IPS-20b (cell line): ENCODE results near the gene PPP1R7.

ENCODE experiments used
- H3K27ac ChIP-seq: one replicate; pipeline ENCODE4 v1.5.1; 2013; ENCODE audit warnings: low read length
- H3K27me3 ChIP-seq: 2 replicates; pipeline ENCODE4 v1.6.1; 2013; ENCODE audit warnings: mild to moderate bottlenecking, low read length, inconsistent platforms; ENCODE audit not compliant: insufficient read depth
- H3K36me3 ChIP-seq: 2 replicates; pipeline ENCODE4 v1.6.1; 2013; ENCODE audit warnings: low read depth, mild to moderate bottlenecking, inconsistent platforms, low read length, moderate library complexity; ENCODE audit not compliant: insufficient read depth
- H3K4me1 ChIP-seq: 2 replicates; pipeline ENCODE4 v1.6.1; 2013; ENCODE audit warnings: mild to moderate bottlenecking, control low read depth, inconsistent platforms, low read length, moderate library complexity; ENCODE audit not compliant: insufficient read depth
- H3K4me3 ChIP-seq: 2 replicates; pipeline ENCODE4 v1.5.1; 2013; ENCODE audit warnings: mild to moderate bottlenecking, low read length, inconsistent platforms
- H3K9ac ChIP-seq: 2 replicates; pipeline ENCODE4 v1.6.1; 2013; ENCODE audit warnings: low read depth, mild to moderate bottlenecking, inconsistent platforms, low read length, moderate library complexity
- H3K9me3 ChIP-seq: 2 replicates; pipeline ENCODE4 v1.6.1; 2013; ENCODE audit warnings: mild to moderate bottlenecking, low read depth, low read length, inconsistent platforms; ENCODE audit not compliant: insufficient read depth

Gene PPP1R7

DNA sequence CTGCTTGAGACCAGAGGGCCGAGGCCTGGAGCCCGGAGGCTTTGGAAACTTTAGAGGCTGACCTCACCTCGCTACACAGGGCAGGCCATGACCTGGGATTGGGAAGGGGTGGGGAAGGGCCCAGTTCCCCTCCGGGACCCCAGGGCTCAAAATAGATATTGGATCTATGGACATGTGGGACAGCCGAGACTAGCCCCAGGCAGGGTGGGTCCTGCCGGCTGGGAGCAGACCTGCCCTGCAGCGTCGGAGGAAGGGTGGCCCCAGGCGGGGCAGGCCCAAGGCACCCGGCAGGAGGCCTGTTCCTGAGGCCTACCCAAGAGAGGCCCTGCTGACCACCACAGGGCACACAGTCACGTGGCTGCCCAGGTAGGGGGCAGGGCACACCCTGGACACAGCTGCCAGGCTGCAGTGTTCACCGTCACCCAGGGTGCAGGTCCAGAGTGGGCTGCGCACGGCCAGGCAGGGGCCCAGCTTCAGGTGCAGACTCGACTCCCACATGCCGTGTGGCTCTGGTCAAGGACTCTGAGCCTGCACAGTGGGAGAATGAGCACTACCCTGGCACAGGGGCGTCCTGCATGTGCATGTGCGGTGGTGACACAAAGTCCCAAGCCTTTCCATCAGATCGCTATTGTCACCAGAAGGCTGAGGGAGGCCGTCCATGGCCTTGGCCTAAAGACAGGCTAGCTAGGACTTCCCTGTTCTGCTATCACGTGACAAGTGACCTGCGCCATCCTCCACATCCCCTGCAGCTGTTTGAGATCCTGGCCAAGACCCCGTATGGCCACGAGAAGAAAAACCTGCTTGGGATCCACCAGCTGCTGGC is 51.4 kb downstream of the PPP1R7 start:
- H3K4me3 ChIP-seq, result no peak overlapping the region
- H3K36me3 ChIP-seq, result no peaks in the 10 kb centered on the region
- no peak overlapping the region for H3K27ac ChIP-seq
- H3K9me3 ChIP-seq, result no peaks in the 10 kb centered on the region
- H3K9ac ChIP-seq, result no peak overlapping the region
- no peaks in the 10 kb centered on the region; the same call in 1 of the 2 replicates for H3K27me3 ChIP-seq
- no peaks in the 10 kb centered on the region for H3K4me1 ChIP-seq

DNA sequence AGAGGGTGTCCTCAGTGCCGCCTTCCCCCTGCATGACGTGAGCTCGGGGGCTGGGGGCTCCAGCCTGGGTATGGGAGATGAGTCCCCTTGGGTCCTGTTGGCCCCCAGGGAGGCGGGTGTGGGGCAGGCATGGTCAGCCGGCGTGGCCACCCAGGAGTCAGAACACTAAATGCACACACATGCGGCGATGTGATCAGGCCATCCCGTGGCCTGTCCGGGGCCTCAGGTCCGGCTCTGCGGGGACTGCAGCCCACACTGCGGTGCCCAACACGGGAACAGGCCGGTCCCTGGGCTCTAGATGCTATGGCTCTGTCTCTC is 52.0 kb downstream of the PPP1R7 start:
- H3K4me3 ChIP-seq, result no peak overlapping the region
- no peaks in the 10 kb centered on the region; the same call in 1 of the 2 replicates for H3K27me3 ChIP-seq
- no peaks in the 10 kb centered on the region for H3K4me1 ChIP-seq
- H3K9ac ChIP-seq, result no peak overlapping the region
- H3K27ac ChIP-seq, result no peak overlapping the region
- H3K9me3 ChIP-seq, result no peaks in the 10 kb centered on the region
- no peaks in the 10 kb centered on the region for H3K36me3 ChIP-seq

DNA sequence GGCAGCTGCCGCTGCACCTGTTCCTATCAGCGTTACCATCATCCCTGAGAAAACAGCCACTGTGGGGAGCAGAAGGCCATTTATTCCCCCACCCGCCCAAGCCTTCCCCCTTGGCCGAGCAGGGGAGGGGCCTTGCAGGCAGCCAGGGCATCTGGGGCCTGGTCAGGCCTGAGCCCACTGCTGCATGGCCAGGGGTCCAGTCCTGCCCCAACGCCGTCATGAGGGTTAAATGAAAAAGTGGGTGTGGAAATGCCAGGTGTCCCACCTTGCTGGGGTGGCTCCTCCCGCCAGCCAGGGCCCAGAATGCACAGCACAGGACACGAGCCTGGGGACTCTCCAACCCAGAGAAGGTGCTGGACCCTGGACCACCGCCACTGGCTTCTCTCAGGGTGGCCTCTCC is 52.4 kb downstream of the PPP1R7 start:
- Histone ChIP-seq H3K27me3 (no peaks in the 10 kb centered on the region; the same call in 1 of the 2 replicates), H3K9ac (no peak overlapping the region), H3K27ac (no peak overlapping the region), H3K9me3 (no peaks in the 10 kb centered on the region), H3K36me3 (no peaks in the 10 kb centered on the region), H3K4me1 (no peaks in the 10 kb centered on the region), H3K4me3 (no peak overlapping the region)

DNA sequence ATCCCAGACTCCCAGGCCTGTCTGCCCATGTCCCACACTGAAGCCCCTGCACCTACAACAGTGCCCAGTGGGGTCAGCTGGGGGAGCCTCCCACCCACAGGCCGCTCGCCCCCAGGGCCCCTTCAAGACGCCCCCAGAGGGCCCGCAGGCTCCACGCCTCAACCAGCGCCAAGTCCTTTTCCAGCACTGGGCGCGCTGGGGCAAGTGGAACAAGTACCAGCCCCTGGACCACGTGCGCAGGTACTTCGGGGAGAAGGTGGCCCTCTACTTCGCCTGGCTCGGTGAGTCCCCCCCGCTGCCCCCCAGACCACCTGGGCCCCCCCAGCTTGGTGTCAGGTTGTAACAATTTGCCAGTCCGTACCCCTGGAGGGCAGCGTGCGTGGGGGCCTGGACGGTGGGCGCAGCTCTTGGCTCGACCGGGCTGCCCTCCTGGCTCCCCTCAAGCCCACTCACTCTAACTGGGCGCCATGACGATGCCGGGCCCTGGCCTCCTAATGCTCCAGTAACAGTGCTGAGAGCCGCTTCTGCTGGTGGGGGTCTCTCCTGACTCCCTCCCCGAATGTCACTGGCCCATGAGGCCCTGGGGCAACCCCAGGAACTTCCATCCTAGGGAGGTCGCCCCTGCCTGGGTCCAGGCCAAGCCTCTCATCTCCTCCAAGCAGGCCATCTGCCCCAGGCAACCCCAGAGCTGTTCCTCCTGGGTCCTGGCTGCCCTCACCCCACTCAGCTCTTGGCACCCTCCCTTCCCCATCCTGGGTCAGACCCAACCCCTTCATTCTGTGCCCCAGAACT is 53.1 kb downstream of the PPP1R7 start:
- Histone ChIP-seq H3K9ac (no peak overlapping the region), H3K4me3 (no peak overlapping the region), H3K36me3 (no peaks in the 10 kb centered on the region), H3K9me3 (no peaks in the 10 kb centered on the region), H3K4me1 (no peaks in the 10 kb centered on the region), H3K27ac (no peak overlapping the region), H3K27me3 (no peaks in the 10 kb centered on the region; the same call in 1 of the 2 replicates)

DNA sequence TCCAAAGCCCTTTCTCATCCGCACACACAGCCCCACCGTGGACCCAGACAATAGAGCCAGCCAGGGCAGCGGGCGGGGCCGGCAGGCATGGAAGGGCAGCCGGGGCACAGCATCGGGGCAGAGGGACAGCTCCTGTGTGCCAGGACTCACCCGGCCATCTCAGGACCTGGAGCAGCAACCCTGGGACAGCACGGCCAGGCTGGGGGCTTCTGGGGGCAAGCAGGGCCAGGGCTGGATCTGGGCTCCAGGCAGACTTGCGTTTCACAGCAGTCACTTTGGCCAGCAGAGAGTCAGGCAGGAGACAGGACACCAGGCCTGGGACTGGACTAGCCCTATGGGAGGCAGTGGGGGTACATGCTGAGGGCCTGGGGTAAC is 53.7 kb downstream of the PPP1R7 start:
- H3K36me3 ChIP-seq, result no peaks in the 10 kb centered on the region
- H3K9ac ChIP-seq, result no peak overlapping the region
- H3K9me3 ChIP-seq, result no peaks in the 10 kb centered on the region
- H3K4me1 ChIP-seq, result no peaks in the 10 kb centered on the region
- H3K27ac ChIP-seq, result no peak overlapping the region
- H3K27me3 ChIP-seq, result no peaks in the 10 kb centered on the region; the same call in 1 of the 2 replicates
- H3K4me3 ChIP-seq, result no peak overlapping the region

DNA sequence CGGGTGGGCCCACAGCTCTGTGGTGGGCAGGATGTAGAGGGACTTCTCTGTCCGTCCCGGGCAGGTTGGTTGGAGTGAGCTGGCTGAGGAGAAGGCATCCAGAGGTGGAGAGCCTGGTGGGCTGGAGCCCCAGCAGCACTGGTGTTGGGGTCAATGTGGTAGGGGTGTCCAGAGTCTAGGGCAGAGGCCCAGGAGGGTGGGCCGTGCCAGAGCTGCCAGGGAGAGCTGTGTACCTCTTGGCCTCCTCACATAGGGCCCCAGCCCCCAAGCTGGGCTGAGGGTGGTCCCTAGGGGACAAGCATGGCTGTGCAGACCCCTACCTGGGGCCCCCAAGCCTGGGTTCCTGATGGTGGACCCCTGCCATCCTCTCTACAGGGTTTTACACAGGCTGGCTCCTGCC is 54.2 kb downstream of the PPP1R7 start:
- no peaks in the 10 kb centered on the region for H3K9me3 ChIP-seq
- no peak overlapping the region for H3K9ac ChIP-seq
- H3K36me3 ChIP-seq, result no peaks in the 10 kb centered on the region
- no peak overlapping the region for H3K27ac ChIP-seq
- H3K27me3 ChIP-seq, result no peaks in the 10 kb centered on the region; the same call in 1 of the 2 replicates
- H3K4me1 ChIP-seq, result no peaks in the 10 kb centered on the region
- no peak overlapping the region for H3K4me3 ChIP-seq

DNA sequence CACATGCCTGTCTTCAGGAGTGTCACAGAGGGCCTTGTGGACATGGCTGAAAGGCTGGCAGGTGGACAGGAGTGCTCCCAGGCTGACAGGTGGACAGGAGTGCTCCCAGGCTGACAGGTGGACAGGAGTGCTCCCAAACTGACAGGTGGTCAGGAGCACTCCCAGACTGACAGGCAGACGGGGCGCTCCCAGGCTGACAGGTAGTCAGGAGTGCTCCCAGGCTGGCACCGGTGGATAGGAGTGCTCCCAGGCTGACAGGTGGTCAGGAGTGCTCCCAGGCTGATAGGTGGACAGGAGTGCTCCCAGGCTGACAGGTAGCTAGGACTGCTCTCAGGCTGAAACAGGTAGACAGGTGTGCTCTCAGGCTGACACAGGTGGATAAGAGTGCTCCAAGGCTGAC is 54.8 kb downstream of the PPP1R7 start:
- Histone ChIP-seq H3K36me3 (no peaks in the 10 kb centered on the region), H3K27me3 (no peaks in the 10 kb centered on the region; the same call in 1 of the 2 replicates), H3K4me3 (no peak overlapping the region), H3K27ac (no peak overlapping the region), H3K9ac (no peak overlapping the region), H3K9me3 (no peaks in the 10 kb centered on the region), H3K4me1 (no peaks in the 10 kb centered on the region)

DNA sequence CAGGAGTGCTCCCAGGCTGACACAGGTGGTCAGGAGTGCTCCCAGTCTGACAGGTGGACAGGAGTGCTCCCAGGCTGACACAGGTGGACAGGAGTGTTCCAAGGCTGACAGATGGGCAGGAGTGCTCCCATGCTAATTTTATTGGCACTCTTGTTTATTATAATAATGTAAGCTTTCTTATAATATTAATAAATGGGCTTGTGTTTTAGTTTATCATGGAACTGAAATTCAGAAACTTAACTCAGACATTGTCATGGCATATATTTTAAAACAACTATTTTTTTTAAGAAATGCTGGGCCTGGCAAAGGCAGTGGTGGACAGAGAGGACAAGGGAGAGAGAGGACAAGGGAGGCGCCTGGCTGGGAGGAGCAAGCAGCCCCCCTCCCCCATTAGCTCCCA is 56.9 kb downstream of the PPP1R7 start:
- no peak overlapping the region for H3K9ac ChIP-seq
- H3K27me3 ChIP-seq, result no peaks in the 10 kb centered on the region
- H3K4me3 ChIP-seq, result no peak overlapping the region
- H3K4me1 ChIP-seq, result no peaks in the 10 kb centered on the region
- no peaks in the 10 kb centered on the region for H3K36me3 ChIP-seq
- no peak overlapping the region for H3K27ac ChIP-seq
- no peaks in the 10 kb centered on the region for H3K9me3 ChIP-seq

DNA sequence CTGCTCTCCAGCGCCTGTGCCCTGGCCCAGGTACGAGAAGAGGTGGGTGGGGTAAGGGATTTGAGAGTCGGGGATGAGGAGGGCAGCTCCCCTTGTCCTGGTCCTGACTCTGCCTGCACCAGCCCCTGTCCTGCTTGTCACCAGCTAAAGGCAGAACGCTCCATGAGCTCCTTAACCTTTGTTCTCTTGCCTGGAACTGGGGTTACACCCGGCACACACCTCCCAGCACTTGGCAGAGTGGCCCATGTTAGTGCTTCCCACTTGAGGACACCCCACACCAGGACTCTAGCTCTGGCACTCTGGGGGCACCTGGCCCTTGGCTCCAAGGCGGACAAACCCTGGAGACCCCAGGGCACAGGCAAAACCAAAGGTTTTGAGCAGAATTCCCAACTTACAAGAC is 57.4 kb downstream of the PPP1R7 start:
- Histone ChIP-seq H3K27me3 (no peaks in the 10 kb centered on the region), H3K27ac (no peak overlapping the region), H3K36me3 (no peaks in the 10 kb centered on the region), H3K9ac (no peak overlapping the region), H3K4me3 (no peak overlapping the region), H3K9me3 (no peaks in the 10 kb centered on the region), H3K4me1 (no peaks in the 10 kb centered on the region)

DNA sequence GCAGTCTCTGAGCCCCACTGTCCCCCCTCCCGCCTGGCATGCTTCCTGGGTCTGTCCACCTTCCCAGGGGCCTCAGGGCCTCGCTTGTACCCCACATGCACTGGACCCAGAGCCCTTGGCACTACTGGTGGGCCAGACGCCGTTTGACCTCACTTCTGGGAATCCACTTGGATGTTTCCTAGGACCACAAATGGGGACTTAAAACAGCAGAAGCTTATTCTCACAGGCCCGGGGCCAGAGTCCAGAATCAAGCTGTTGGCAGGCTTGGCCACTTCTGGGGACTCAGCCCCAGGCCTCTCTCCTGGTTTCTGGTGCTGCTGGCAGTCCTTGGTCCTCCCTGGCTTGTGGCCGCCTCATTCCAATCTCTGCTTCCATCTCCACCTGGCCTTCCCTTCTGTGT is 57.8 kb downstream of the PPP1R7 start:
- Histone ChIP-seq H3K27ac (no peak overlapping the region), H3K4me3 (no peak overlapping the region), H3K27me3 (no peaks in the 10 kb centered on the region), H3K9me3 (no peaks in the 10 kb centered on the region), H3K36me3 (no peaks in the 10 kb centered on the region), H3K9ac (no peak overlapping the region), H3K4me1 (no peaks in the 10 kb centered on the region)

DNA sequence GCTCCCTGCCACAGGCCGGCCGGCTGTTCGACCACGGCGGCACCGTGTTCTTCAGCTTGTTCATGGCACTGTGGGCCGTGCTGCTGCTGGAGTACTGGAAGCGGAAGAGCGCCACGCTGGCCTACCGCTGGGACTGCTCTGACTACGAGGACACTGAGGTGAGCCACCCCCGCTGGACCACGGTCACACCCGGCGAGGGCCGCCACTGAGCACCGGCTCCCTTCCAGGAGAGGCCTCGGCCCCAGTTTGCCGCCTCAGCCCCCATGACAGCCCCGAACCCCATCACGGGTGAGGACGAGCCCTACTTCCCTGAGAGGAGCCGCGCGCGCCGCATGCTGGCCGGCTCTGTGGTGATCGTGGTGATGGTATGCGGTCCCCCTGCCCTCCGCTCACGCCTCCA is 59.0 kb downstream of the PPP1R7 start:
- Histone ChIP-seq H3K36me3 (no peaks in the 10 kb centered on the region), H3K9me3 (no peaks in the 10 kb centered on the region), H3K4me1 (no peaks in the 10 kb centered on the region), H3K4me3 (no peak overlapping the region), H3K27me3 (no peaks in the 10 kb centered on the region), H3K9ac (no peak overlapping the region), H3K27ac (no peak overlapping the region)

DNA sequence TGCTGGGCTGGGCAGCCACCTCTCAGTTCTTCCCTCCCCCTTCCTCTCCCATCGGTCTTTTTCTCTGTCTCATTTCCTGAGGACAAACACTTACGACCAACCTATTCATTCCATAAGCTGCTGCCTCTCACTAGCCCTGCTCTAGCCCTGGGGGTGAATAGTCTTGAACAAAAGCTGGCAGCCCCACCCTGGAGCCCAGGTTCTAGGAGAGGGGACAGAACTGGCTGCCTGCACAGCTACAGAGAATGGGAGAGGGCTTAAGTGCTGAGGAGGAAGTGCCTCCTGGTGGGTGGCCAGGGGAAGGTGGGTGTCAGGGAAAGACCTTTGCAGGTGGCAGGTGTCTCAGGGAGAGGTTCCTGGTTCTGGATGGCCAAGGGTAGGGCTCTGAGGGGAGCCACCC is 61.0 kb downstream of the PPP1R7 start:
- Histone ChIP-seq H3K4me1 (peaks cover 3% of the 10 kb centered on the region; the same call in 1 of the 2 replicates), H3K36me3 (no peaks in the 10 kb centered on the region), H3K9me3 (no peaks in the 10 kb centered on the region), H3K27me3 (no peaks in the 10 kb centered on the region; the same call in 1 of the 2 replicates), H3K27ac (no peak overlapping the region), H3K4me3 (no peak overlapping the region), H3K9ac (no peak overlapping the region)
